ENCODE data around the gene RNF207. TPM values are rescaled to one million over a fixed set of nuclear protein-coding genes. Genes with fewer than 3 reads are reported as not detected.

The RNF207 gene
- total and polyA plus RNA-seq, 2 donors (not counting 3 experiments of a cell fraction or from before 2014, with no cell fraction given) = 3.2 to 8.2 TPM

- Histone ChIP-seq H3K4me1 (ENCODE audit: control insufficient read depth, extremely low read depth, insufficient read depth, low read length) (no peaks in the 10 kb centered on the region), H2AFZ (ENCODE audit: low read depth, low read length) (no peak overlapping the region), H3K79me2 (ENCODE audit: control insufficient read depth, insufficient read depth, low read length) (no peaks in the 10 kb centered on the region), H4K20me1 (replicated peaks; ENCODE audit: control insufficient read depth, extremely low read depth, insufficient read depth, low read length) (no peaks in the 10 kb centered on the region), H3K9ac (replicated peaks; ENCODE audit: extremely low read depth, insufficient read depth, low read length) (no peak overlapping the region), H3K27ac (ENCODE audit: insufficient read depth, low read depth, low read length) (no peak overlapping the region), H3K9me1 (replicated peaks; ENCODE audit: control insufficient read depth, extremely low read depth, insufficient read depth, low read length) (no peaks in the 10 kb centered on the region), H3K4me2 (ENCODE audit: insufficient read depth, low read length) (no peak overlapping the region), H3K9me3 (replicated peaks; ENCODE audit: control insufficient read depth, insufficient read depth, low read length) (no peaks in the 10 kb centered on the region), H3K27me3 (ENCODE audit: control insufficient read depth in 2 of 2, insufficient read depth in 2 of 2, low read length in 2 of 2) (no peaks in the 10 kb centered on the region), H3K36me3 (ENCODE audit: control insufficient read depth in 2 of 2, extremely low read depth in 1 of 2, insufficient read depth in 2 of 2, low read length in 2 of 2) (no peaks in the 10 kb centered on the region), H3K4me3 (replicated peaks in 1 of 3; ENCODE audit: insufficient read depth in 1 of 3, low read depth in 1 of 3, low read length in 3 of 3) (no peak overlapping the region)
- DNase-seq (ENCODE audit: low read depth, low spot score) = no peak
- FAIRE-seq = no peak
- TF ChIP-seq FOS (IDR thresholded peaks at IDR 0.05; ENCODE audit: borderline replicate concordance, insufficient read depth, low read length) = no peak
- TF ChIP-seq POLR2AphosphoS5 (IDR thresholded peaks at IDR 0.05; ENCODE audit: insufficient read depth, low read depth, low read length) = no peak
- TF ChIP-seq EZH2 (IDR thresholded peaks at IDR 0.05; ENCODE audit: borderline replicate concordance, low read depth, low read length, severe bottlenecking) = no peak
- TF ChIP-seq JUN (IDR thresholded peaks at IDR 0.05; ENCODE audit: borderline replicate concordance, insufficient read depth, insufficient read length, low read depth) = no peak
- no peak for TF ChIP-seq MAX (IDR thresholded peaks at IDR 0.05; ENCODE audit: insufficient read depth, insufficient read length)
- TF ChIP-seq GATA2 (IDR thresholded peaks at IDR 0.05; ENCODE audit: insufficient read depth, insufficient read length, low read depth, low read length) = no peak
- TF ChIP-seq CTCF (IDR thresholded peaks at IDR 0.05; ENCODE audit: extremely low read depth in 1 of 2, insufficient read depth in 1 of 2, low read depth in 1 of 2, low read length in 2 of 2) = no peak
- no peak for TF ChIP-seq MYC (IDR thresholded peaks at IDR 0.05; ENCODE audit: low read depth, low read length)
- TF ChIP-seq POLR2A (IDR thresholded peaks at IDR 0.05; ENCODE audit: low read depth, low read length) = no peak
- intact Hi-C loops (cut with micrococcal nuclease) = loop anchor here (5.0 kb wide), 1 partner anchor 1455 kb away; no protein-coding TSS in a partner anchor
- dilution Hi-C loops (cut with MboI; ENCODE audit: extremely low pct_ligation_motif_present, low sequenced_read_pairs) = no loop called here
- CTCF ChIA-PET = interaction anchor here (1.1 kb wide), 1 partner anchor 110 kb away, joined by 4 read pairs; no protein-coding TSS in a partner anchor
- BruUV-seq (replicated peaks) = no TSS peak
- POLR2A ChIA-PET = no interaction called here
These were observed 43.1 kb upstream of the RNF207 start for GRCh38 chr1:6162773-6163172.

Data from endothelial cell of umbilical vein (primary cell).